ENCODE results near the gene CELF2. TPM values are rescaled to one million over a fixed set of nuclear protein-coding genes. Genes with fewer than 3 reads are reported as not detected.

Gene CELF2
- total RNA-seq, 2 donors from 2014 or later: 139 to 146 TPM

DNA sequence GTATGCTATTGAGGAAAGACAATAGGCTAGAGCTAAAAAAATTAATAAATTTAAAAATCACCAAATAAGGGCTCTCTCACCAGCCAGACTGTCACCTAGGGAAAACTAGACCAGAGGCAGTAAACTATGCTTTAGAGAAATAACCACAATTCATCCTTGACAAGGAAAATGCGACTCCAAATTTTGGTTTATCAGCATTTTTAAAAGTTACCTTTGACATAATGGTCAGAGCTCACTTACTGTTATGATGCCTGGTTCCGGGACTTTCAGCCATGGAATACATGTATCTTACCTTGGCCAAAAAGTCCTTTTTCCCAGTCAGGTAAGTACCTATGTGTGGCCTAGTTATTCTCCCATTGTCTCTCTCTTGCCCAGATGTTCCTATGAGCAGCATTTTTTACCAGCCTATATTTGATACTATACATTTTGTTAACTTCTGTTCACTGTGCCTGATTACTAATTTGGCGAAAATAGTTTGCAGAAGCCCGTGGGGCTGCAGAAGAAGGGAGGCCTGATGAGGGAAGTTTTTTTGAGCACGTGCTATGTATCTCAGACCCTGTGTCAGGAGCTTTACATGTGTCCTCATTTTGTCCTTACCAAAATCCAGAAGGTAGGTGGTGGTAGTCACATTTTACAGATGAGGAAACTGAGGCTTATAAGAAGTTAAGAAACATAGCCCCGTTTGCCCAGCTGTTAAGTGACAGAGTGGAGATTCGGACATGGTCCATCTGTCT lies 149.7 kb downstream of the CELF2 start:
- H3K4me1 Mint-ChIP-seq: peaks cover 20% of the 10 kb centered on the region
- H3K36me3 Mint-ChIP-seq (ENCODE audit: low read depth): peaks cover 12% of the 10 kb centered on the region
- H3K9me3 Mint-ChIP-seq: no peaks in the 10 kb centered on the region
- no peaks in the 10 kb centered on the region for H3K27me3 Mint-ChIP-seq
- H3K4me3 Mint-ChIP-seq: no peak overlapping the region
- no peak for ATAC-seq (replicated peaks)
- no peak overlapping the region for H3K27ac Mint-ChIP-seq

DNA sequence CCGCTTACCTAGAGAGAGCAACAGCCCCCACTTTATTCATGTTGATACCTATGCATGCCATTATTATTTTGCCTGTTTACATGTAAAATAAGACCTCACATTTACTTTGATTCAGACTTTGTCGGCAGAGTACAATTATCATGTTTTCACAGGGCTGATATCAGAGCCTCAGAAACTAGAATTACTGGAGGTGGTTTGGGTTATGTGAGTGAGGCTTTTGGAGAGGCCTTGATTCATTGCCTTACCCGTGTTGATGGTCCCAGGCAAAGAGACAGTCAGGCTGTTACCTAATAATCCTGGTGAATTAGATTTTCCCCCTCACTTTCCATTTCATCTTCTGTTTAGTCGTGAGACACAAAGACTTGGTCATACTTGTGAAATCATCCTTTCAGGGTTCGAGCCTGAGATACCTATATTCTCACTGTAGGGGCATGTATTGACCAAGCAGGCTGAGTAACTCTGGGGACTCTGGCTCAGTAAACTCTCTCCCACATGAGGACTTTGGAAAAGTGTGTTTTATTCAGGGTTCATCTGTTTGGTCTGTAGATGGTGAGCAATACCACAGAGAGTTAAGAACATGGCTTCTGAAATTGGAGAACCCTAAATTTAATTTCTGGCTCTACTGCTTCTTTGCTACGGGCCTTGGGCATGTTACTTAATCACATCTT lies 150.9 kb downstream of the CELF2 start:
- H3K9me3 Mint-ChIP-seq: no peaks in the 10 kb centered on the region
- no peak overlapping the region for H3K4me3 Mint-ChIP-seq
- no peak overlapping the region for H3K27ac Mint-ChIP-seq
- H3K36me3 Mint-ChIP-seq (ENCODE audit: low read depth): peaks cover 12% of the 10 kb centered on the region
- peaks cover 20% of the 10 kb centered on the region for H3K4me1 Mint-ChIP-seq
- ATAC-seq (replicated peaks): peak; percentile 30
- H3K27me3 Mint-ChIP-seq: no peaks in the 10 kb centered on the region

DNA sequence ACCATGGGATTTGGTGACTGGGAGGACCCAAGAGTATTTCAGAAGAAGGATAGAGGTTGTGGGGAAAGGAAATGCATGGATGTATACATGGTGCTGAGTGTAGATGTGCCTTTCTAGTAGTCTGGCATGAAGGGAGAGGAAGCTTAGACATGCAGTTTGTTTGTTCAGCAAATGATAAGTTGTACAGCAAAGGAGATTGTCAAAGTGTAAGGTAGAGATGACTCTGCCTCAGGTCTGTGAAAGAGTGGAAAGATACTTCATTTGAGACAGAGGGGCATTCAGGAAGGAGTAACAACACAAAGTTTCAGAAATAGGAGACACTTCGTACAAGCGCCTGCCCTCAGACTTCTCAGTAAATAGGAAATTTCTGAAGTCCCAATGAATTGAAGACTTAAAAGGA lies 152.3 kb downstream of the CELF2 start:
- ATAC-seq (replicated peaks): peak; percentile 8
- Mint-ChIP-seq H3K4me1 (peaks cover 26% of the 10 kb centered on the region), H3K27ac (no peak overlapping the region)

DNA sequence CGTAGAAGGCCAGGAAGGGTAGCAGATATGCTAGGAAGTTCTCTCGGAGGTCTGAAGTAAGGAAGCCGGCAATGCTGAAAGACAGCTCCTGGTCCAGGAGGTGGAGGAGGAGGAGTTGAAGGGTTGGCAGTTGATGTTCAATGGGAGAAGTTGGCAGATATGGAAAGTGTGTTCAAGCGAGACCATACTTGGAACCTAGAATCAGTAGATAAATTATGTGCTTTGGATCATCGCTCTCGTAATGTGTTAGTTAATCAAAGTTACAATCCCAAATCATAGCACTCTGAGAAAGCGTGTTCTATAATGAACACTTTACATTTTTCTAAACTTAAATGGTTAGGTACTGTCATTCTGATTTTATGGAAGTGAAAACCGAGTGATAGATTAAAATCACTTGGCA lies 152.9 kb downstream of the CELF2 start:
- ATAC-seq (replicated peaks): no peak

More for the DNA sequence above, 152.3 kb downstream of the CELF2 start:
- H3K4me3 Mint-ChIP-seq: no peak overlapping the region
- no peaks in the 10 kb centered on the region for H3K9me3 Mint-ChIP-seq
- peaks cover 6% of the 10 kb centered on the region for H3K36me3 Mint-ChIP-seq (ENCODE audit: low read depth)
- H3K27me3 Mint-ChIP-seq: no peaks in the 10 kb centered on the region

DNA sequence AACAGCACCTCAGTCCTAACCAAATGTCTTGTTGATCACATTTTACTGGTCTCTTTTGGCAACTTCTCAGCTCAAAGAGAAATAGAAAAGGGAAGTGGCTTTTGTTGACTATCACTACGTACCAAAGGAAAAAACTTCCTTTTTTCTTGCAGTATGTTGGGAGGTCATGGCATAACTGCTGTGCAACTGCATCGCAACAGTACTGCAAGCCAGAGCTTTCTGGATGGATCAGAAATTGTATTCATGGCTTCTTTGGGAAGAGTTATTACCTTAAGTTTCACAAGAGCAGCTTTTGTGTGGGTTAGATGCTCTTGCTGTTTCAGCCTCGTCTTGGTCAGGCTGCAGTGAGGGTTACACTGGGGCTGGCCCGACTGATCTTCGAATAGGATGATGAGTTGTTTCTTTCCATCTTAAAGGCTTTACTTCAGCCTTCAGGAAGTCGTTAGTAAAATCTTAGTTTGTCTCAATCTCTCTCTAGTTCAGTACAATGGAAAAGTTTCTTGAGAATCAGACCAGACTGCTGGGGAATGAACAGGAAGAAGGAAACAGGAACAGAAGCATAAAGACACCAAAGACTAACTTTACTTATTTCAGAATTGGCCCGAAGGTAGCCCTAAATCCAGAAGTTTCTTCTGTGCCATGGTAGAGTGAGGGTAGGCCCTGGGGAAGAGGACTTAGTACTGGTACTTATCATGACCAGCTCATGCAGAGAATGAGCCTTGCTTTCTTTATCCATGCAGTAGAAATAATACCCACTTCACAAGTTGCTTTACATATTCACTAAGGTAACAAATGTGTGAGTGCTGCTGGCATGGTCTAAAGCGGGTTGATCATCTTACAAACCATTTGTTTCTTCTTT lies 153.6 kb downstream of the CELF2 start:
- Mint-ChIP-seq H3K27me3 (no peaks in the 10 kb centered on the region), H3K4me1 (peaks cover 39% of the 10 kb centered on the region), H3K36me3 (ENCODE audit: low read depth) (no peaks in the 10 kb centered on the region), H3K4me3 (no peak overlapping the region), H3K27ac (no peak overlapping the region), H3K9me3 (no peaks in the 10 kb centered on the region)
- peak; percentile 70 for ATAC-seq (replicated peaks)

More for the DNA sequence above, 152.9 kb downstream of the CELF2 start:
- Mint-ChIP-seq H3K4me3 (no peak overlapping the region), H3K27me3 (no peaks in the 10 kb centered on the region), H3K27ac (no peak overlapping the region), H3K9me3 (no peaks in the 10 kb centered on the region), H3K36me3 (ENCODE audit: low read depth) (peaks cover under 1% of the 10 kb centered on the region), H3K4me1 (peaks cover 32% of the 10 kb centered on the region)

DNA sequence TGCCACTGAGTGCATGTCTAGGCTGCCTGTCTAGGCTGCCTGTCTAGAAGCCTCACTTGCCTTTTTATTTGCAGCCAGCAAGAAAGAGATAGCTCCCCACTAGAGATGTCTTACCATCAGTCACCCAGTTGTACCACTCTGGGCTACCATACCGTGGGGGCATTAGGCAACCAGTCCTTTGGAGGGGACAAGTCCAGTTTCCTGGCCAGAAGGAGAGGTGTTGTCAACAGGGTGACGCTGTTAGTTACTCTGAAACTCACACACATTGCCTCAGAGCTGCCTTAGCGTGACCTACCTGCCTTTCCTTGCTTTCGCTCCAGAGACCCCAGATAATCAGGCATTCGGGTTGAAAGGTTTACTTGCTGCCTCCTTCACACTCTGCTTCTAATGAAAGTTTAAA lies 155.4 kb downstream of the CELF2 start:
- H3K27ac Mint-ChIP-seq: no peak overlapping the region
- peaks cover 48% of the 10 kb centered on the region for H3K4me1 Mint-ChIP-seq
- no peaks in the 10 kb centered on the region for H3K9me3 Mint-ChIP-seq
- H3K36me3 Mint-ChIP-seq (ENCODE audit: low read depth): no peaks in the 10 kb centered on the region
- no peak for ATAC-seq (replicated peaks)
- H3K4me3 Mint-ChIP-seq: no peak overlapping the region
- H3K27me3 Mint-ChIP-seq: no peaks in the 10 kb centered on the region

DNA sequence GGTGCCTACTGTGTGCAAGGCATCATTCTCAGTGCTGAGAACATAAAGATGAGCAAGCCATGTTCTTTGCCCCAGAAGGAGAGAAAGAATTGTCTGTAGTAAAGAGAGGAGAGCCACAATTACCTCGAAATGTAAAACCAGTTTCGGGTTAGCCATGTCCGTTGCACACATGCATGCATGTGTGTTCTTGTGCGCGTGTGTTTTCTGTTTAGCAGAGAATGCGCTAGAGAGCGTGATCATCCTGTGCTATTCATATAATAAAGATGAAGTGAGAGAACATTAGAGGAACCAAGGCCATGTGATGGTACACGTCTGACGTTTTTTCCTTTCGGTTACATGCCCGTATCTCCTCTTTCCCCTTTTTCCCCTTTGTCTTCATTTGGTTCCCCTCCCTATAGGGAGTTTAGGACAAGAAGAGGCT lies 158.2 kb downstream of the CELF2 start:
- Mint-ChIP-seq H3K9me3 (no peaks in the 10 kb centered on the region), H3K4me3 (no peak overlapping the region), H3K27ac (no peak overlapping the region), H3K4me1 (peaks cover 64% of the 10 kb centered on the region), H3K27me3 (no peaks in the 10 kb centered on the region), H3K36me3 (ENCODE audit: low read depth) (no peaks in the 10 kb centered on the region)
- peak; percentile 4 for ATAC-seq (replicated peaks)

DNA sequence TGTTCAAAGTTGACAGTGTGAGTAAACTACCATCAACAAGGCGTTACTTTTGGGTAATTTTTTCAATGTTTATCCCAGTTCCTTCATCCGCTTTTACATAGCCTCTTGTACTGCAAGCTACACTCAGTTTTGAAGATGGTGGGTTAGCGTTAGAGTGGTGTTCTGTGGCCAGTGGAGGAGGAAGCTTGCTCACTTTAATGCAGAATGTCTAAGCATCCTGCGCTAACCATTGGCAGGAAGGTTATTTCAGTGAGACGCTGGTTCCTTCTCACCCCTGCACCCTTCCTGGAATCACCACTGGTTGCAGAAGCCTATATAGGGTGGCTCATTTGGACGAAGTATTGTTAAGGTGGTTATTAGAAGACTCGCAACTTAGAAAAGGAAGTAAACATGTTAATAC lies 159.1 kb downstream of the CELF2 start:
- ATAC-seq (replicated peaks): peak; percentile 29
- peaks cover 73% of the 10 kb centered on the region for H3K4me1 Mint-ChIP-seq

DNA sequence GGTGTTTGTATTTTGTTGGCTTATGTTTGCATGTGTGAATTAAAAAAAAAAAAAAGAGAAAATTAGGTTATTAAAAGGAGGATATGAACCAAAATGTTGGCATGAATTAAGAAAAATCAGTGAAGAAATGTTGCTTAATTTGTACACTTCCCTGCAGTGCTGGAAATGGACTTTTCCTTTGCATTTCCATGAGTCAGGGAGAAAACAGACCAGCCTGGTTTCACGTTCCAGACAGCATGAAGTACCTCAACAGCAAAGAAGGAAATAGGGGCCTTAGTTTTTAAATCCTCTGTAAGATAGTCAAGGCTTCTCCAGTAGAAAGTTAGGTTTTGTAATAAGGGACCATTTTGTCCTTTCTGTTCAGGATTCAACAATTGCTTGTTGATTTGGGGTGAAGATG lies 159.7 kb downstream of the CELF2 start:
- no peaks in the 10 kb centered on the region for H3K27me3 Mint-ChIP-seq
- H3K4me1 Mint-ChIP-seq: peaks cover 77% of the 10 kb centered on the region
- no peaks in the 10 kb centered on the region for H3K9me3 Mint-ChIP-seq
- ATAC-seq (replicated peaks): no peak
- H3K36me3 Mint-ChIP-seq (ENCODE audit: low read depth): no peaks in the 10 kb centered on the region
- H3K4me3 Mint-ChIP-seq: no peak overlapping the region
- no peak overlapping the region for H3K27ac Mint-ChIP-seq

More for the DNA sequence above, 159.1 kb downstream of the CELF2 start:
- H3K27ac Mint-ChIP-seq: no peak overlapping the region
- no peaks in the 10 kb centered on the region for H3K36me3 Mint-ChIP-seq (ENCODE audit: low read depth)
- no peak overlapping the region for H3K4me3 Mint-ChIP-seq
- no peaks in the 10 kb centered on the region for H3K9me3 Mint-ChIP-seq
- H3K27me3 Mint-ChIP-seq: no peaks in the 10 kb centered on the region

DNA sequence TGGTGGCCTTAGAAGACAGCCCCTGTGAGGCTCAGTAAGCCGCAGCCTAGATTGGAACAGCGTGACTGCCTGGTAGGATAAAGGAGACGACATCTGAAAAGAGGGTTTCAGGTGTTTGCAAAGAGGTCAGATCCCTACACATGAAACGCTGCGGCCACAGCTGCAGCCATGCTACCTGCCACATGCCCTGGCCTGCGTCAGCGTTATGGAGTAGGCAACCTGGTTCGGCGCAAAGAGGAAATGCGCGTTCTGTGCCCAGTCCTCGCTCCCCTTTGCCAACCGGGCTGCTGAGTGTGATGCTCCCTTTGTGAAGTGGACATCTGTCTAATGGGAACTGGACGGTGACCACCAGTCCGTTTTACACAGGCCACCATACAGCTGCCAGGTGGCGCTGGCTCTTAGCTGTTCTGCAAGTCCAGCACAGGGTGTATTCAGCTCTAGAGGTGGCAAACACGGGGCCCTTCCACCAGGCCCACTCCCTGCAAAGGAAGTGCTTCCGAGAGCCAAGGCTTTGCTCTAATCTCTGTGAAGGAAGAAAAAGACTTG lies 160.3 kb downstream of the CELF2 start:
- Mint-ChIP-seq H3K4me3 (no peak overlapping the region), H3K4me1 (peaks cover 79% of the 10 kb centered on the region), H3K27ac (no peak overlapping the region), H3K27me3 (no peaks in the 10 kb centered on the region), H3K36me3 (ENCODE audit: low read depth) (no peaks in the 10 kb centered on the region), H3K9me3 (no peaks in the 10 kb centered on the region)
- peak; percentile 31 for ATAC-seq (replicated peaks)

DNA sequence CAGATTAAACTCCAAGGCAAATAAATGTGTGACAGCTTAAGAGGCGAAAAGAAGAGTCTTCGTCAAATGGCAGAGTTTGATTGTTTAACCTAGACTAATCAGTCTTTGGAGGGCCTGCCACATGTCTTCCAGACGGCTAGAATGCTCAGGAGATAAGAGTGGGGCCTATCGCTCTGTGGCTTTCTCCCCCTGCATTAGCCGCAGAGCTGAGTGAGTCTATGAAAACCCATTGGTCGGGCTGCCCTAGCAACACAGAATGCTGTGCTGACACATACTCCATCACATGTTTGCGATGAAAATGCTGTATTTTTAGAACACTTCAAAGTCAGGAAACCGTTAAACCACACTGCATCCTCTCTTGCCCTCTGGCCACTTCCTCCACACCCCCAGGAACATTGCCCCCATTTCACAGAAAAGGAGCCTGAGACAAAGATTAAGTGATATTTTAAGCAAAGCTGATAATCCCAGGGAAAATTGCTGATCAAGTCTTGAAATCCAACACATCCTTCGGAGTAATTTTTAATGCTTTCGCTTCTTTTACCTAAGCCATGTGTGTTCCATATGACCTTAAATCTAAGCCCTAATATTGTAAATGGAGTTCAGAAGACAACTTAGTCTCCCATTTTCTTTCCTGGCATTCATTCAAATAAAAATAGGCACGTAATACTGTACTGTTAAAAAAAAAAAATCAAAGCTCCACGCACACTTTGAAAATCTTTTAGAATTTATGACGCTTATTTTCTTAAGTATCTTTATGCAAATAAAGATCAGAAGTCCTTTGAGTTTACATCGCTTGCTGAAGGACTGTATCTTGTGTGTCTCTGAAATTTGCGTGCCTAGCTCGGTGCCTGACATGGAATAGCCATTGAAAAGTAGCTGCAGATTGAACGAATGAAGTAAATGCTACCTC lies 161.2 kb downstream of the CELF2 start:
- no peaks in the 10 kb centered on the region for H3K9me3 Mint-ChIP-seq
- no peak overlapping the region for H3K4me3 Mint-ChIP-seq
- H3K36me3 Mint-ChIP-seq (ENCODE audit: low read depth): no peaks in the 10 kb centered on the region
- no peak overlapping the region for H3K27ac Mint-ChIP-seq
- no peaks in the 10 kb centered on the region for H3K27me3 Mint-ChIP-seq
- peak; percentile 79 for ATAC-seq (replicated peaks)
- peaks cover 79% of the 10 kb centered on the region for H3K4me1 Mint-ChIP-seq

DNA sequence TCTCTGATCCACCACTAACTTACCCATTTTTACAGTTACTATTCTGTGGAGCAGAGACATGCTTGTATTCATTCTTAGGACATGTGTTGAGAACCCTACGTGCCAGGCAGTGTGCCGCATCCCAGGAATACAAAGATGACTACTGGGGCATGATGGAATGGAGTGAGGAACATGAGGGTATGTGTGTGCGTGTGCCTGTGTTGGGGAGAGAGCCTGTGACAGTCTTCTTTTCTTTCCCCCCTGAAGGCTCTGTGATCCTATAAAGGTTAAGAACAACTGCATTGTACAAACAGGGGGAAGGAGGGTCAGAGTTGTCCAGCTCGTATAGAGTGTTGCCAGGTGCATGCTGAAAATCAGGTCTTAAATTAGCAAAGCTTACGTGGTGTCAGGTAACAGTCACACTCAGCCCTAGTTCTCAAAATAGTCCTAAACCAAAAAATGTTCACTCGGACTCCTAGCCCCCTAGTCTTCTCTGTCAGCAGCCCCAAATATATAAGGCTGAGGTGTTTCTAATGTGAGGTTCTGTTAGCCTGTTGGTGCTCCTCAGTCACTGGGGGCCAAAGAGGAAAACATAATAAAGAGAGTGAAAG lies 161.9 kb downstream of the CELF2 start:
- Mint-ChIP-seq H3K27ac (no peak overlapping the region), H3K4me3 (no peak overlapping the region), H3K4me1 (peaks cover 77% of the 10 kb centered on the region), H3K36me3 (ENCODE audit: low read depth) (no peaks in the 10 kb centered on the region), H3K27me3 (no peaks in the 10 kb centered on the region), H3K9me3 (no peaks in the 10 kb centered on the region)
- ATAC-seq (replicated peaks): no peak

DNA sequence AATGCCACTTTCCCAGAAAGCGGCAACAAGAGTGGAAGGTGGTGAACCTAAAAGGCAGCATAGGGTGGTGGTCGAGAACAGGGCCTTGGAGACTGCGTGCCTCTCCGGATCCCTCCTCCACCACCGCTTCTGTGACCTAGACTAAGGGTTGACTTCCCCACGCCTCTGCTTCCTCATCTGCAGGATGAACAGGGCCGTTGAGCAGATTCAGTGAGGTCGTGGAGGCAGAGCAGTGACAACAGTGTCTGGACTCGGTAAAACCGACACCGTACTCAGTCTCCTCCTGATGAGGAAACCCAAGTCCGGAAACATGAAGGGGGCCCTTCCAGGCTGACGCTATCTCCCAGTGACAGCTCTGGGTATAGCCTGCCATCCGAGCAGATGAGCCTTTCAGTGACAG lies 162.6 kb downstream of the CELF2 start:
- Mint-ChIP-seq H3K27me3 (no peaks in the 10 kb centered on the region), H3K4me1 (peaks cover 71% of the 10 kb centered on the region), H3K9me3 (no peaks in the 10 kb centered on the region), H3K4me3 (no peak overlapping the region), H3K27ac (no peak overlapping the region), H3K36me3 (ENCODE audit: low read depth) (no peaks in the 10 kb centered on the region)
- peak; percentile 45 for ATAC-seq (replicated peaks)

All from activated T-helper 17 cell treated with anti-CD3 and anti-CD28 coated beads, Interleukin-2, amount 50 U/mL, for 72 hours (primary cell).